GM18858 (cell line): ENCODE results near the gene WBP1.

Experiments
- ATAC-seq: cut with Tn5 transposase; IDR thresholded peaks from one replicate; pipeline ENCODE4 v1.9.1; 2021; ENCODE audit not compliant: unreplicated experiment

WBP1 gene

GRCh38 chr2:74502147-74502719, 44.0 kb downstream of the WBP1 start:
- ATAC-seq = no peak

- no peak for ATAC-seq
These were observed 44.7 kb downstream of the WBP1 start for GRCh38 chr2:74502720-74503505.

GRCh38 chr2:74503506-74504475, 45.6 kb downstream of the WBP1 start:
- ATAC-seq = no peak

GRCh38 chr2:74504591-74504990, 46.4 kb downstream of the WBP1 start:
- no peak for ATAC-seq

GRCh38 chr2:74505448-74506246, 47.4 kb downstream of the WBP1 start:
- no peak for ATAC-seq

GRCh38 chr2:74507145-74507925, 49.1 kb downstream of the WBP1 start, which contains the start of gene PCGF1:
Gene PCGF1, minus strand, starts transcription at chr2:74507695. Its CDS starts 27 bp downstream, at chr2:74507668.
- ATAC-seq = peak; percentile 89

- ATAC-seq = no peak
These were observed 49.8 kb downstream of the WBP1 start for GRCh38 chr2:74507926-74508520.

- ATAC-seq = no peak
These were observed 52.0 kb downstream of the WBP1 start for GRCh38 chr2:74510272-74510671.
